DMS53 (cell line): ENCODE data around the gene ELFN2.
"Not testable (repeated sequence)": the region's sequence is repeated elsewhere in the genome, so short reads cannot be mapped to it uniquely, and the experiment has no call there.

Experiments
- DNase-seq: peaks from one replicate; lab custom pipeline; 2025; lab: John Stamatoyannopoulos, UW

The ELFN2 gene

GRCh38 chr22:37335806-37336199, 91.5 kb downstream of the ELFN2 start:
- DNase-seq, result no peak

GRCh38 chr22:37334859-37335805, 92.1 kb downstream of the ELFN2 start:
- peak; percentile 10 for DNase-seq

- no peak for DNase-seq
Measured at GRCh38 chr22:37334461-37334858, 92.8 kb downstream of the ELFN2 start.

- peak; percentile 5 for DNase-seq
Measured at GRCh38 chr22:37333724-37334460, 93.4 kb downstream of the ELFN2 start.

- no peak for DNase-seq
Measured at GRCh38 chr22:37331856-37332536, 95.3 kb downstream of the ELFN2 start.

GRCh38 chr22:37331034-37331428, 96.2 kb downstream of the ELFN2 start:
- DNase-seq, result no peak

GRCh38 chr22:37330200-37331033, 96.9 kb downstream of the ELFN2 start:
- peak; percentile 70 for DNase-seq

- DNase-seq, result no peak
Measured at GRCh38 chr22:37329238-37330140, 97.8 kb downstream of the ELFN2 start.

- DNase-seq, result not testable (repeated sequence)
Measured at GRCh38 chr22:37328538-37329237, 98.6 kb downstream of the ELFN2 start.

- no peak for DNase-seq
Measured at GRCh38 chr22:37328017-37328416, 99.3 kb downstream of the ELFN2 start.

- peak; percentile 9 for DNase-seq
Measured at GRCh38 chr22:37326726-37327125, 100.6 kb downstream of the ELFN2 start.

GRCh38 chr22:37325039-37325395, 102.3 kb downstream of the ELFN2 start:
- no peak for DNase-seq

- no peak for DNase-seq
Measured at GRCh38 chr22:37324340-37325038, 102.8 kb downstream of the ELFN2 start.

GRCh38 chr22:37320726-37321677, 106.3 kb downstream of the ELFN2 start:
- DNase-seq, result no peak

GRCh38 chr22:37319469-37319868, 107.8 kb downstream of the ELFN2 start:
- no peak for DNase-seq

GRCh38 chr22:37318364-37319109, 108.7 kb downstream of the ELFN2 start:
- DNase-seq, result no peak
